Islet of Langerhans (tissue), 1 donor: Measurements from ENCODE around the gene FOXF2.
"Not testable (repeated sequence)": the region's sequence is repeated elsewhere in the genome, so short reads cannot be mapped to it uniquely, and the experiment has no call there.

Experiments
- FAIRE-seq: peaks from one replicate; lab custom pipeline; 2011; peaks lifted over from hg19 to GRCh38; lab: Jason Lieb, UNC

Gene FOXF2

DNA sequence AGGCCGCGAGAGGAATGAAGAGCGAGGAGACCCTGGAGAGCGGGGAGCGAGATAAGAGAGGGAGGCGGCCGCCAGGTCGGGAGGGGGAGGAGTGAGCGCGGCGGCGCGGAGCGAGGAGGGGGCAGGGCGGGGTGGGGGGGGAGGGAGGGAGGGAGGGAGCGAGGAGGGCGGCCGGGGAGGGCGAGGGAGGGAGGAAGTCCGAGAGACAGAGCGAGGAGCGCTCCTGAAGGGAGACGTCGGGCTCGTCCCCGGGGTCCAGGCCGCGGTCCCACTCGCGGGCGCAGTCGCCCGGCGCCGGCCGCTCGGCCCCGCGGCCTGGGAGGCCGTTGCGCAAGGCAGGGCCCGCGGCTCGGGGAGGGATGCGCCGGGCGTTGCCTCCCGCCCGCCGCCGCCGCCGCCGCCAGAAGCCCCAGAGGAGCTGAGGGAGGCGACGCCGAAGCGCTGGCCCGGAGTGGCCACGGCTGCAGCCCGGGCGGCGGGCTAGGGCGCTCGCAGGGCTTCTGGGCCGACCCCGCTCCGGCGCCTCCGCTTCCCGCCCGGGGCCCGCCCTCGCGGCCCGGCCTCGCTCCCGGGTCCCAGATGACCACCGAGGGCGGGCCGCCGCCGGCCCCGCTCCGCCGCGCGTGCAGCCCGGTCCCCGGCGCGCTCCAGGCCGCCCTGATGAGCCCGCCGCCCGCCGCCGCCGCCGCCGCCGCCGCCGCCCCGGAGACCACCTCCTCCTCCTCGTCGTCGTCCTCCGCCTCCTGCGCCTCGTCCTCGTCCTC lies at the start of gene FOXF2:
Gene FOXF2, plus strand, starts transcription at position 208 of the 764 bp plus-strand sequence. Its CDS starts 372 bp downstream, at position 580.
- no peak for FAIRE-seq

- no peak for FAIRE-seq
Measured at GRCh38 chr6:1346101-1346500, 43.3 kb upstream of the FOXF2 start.

DNA sequence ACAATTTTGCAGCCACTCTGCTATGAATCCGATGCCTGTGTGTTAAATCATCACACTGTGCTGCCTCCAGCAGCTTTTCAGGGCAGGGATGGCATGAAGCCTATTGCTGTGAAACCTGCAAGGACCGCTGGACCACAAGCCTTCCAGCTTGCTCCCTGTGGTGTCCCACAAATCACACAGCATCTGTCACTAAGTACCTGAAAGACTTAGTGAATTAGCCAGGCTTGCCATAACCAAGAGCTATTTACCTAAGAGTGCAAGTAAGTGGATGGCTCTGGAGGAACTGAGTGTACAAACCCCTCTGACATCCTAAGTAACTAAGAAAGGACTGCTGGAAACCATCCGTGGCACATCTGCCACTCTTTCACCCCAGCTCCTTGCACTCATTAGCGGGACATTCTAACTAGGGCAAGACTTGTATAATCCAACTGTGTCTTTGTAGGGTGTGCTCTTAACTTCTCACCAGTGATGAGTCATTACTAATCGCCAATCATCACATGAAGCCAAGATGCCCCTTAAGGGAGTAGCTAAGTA lies 42.8 kb upstream of the FOXF2 start:
- FAIRE-seq: no peak

GRCh38 chr6:1347161-1347560 lies 42.2 kb upstream of the FOXF2 start:
- FAIRE-seq: no peak

DNA sequence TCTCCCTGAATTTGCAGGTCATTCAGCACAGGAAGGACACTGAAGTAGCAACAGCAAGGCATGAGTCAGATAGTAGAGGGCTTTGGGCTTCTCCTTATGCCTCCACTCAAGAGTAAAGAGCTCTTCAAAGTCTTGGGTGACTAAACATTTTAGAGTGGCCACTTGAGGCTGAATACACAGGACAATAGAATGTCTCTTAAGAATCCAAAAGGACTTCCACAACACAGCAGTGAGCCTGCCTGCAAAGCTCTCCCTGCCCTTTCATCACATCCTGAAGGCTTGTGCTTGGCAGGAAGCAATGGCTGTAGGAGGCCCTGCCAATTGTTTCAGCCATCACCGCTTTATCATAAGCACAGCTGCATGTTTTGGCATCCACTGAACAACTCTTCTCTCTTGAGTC lies 40.7 kb upstream of the FOXF2 start:
- no peak for FAIRE-seq

DNA sequence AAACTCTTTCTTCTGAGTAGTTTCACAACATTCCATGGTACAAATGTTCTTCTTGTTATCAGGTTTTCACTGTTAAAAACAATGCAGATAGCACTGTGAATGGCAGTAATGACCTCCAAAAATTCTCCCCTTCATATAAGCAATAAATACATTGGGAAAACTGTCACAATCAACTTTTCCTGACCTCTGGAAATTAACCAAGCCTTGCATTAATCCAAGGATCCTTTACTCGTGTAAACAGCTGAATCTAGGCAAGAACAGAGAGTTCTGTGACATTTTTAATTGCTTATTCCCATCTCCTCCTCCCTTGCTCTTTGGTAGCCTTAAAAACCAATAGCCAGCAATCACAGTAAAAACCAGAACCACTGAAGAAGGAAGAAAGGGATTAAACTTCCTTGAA lies 39.7 kb upstream of the FOXF2 start:
- no peak for FAIRE-seq

DNA sequence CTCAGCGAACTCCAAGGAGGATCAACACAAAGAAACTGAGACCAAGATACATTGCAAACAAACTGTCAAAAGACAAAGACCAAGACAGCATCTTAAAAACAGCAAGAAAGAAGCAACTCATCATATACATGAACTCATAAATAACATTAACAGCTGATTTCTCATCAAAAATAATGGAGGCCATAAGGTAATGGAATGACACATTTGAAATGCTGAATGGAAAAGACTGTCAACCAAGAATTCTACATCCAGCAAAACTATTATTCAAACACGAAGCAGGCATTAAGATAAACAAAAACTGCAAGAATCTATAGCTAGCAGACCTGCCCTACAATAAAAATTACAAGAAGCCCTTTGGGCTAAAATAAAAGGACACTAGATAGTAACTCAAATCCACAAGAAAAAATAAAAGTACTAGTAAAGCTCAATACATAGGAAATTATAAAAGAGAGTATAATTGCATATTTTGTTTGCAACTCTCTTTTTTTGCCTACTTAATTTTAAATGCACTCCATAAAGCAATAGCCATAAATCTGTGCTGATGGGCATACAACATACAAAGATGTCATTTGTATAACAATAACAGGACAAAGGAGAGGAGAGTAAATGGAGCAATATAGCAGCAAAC lies 37.9 kb upstream of the FOXF2 start:
- FAIRE-seq: no peak

DNA sequence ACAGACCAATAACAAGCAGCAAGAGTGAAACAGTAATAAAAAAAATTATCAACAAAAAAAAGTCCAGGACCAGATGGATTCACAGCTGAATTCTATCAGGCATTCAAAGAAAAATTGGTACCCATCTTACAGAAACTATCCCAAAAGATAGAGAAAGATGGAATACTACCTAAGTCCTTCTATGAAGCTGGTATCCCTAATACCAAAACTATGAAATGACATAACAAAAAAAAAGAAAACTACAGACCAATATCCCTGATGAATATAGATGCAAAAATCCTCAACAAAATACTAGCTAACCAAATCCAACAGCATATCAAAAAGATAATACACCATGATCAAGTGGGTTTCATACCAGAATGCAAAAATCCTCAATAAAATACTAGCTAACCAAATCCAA lies 34.3 kb upstream of the FOXF2 start:
- not testable (repeated sequence) for FAIRE-seq

GRCh38 chr6:1361717-1362116 lies 27.7 kb upstream of the FOXF2 start:
- FAIRE-seq: not testable (repeated sequence)

GRCh38 chr6:1362643-1363042 lies 26.7 kb upstream of the FOXF2 start:
- no peak for FAIRE-seq

DNA sequence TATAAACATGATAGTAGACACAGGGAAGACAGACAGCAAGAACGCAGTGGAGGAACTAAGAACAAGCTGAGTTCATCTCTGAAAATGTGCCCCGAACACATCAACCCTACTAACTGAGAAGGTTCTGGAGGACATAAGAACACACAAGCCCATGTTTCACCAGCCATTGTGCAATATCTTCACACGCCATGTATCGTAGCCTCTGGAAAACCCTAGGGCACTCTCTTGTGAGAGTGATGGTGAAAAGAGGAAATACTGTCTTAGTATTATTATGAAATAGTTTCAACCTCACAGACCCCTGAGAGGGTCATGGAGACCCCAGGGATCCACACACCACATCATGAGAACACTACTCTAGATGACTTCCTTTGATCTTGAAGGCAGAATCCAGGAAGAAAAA lies 26.1 kb upstream of the FOXF2 start:
- FAIRE-seq: no peak

GRCh38 chr6:1363729-1364572 lies 25.4 kb upstream of the FOXF2 start:
- FAIRE-seq: no peak

- FAIRE-seq: no peak
Measured at GRCh38 chr6:1364791-1365190, 24.6 kb upstream of the FOXF2 start.

GRCh38 chr6:1365686-1366085 lies 23.7 kb upstream of the FOXF2 start:
- no peak for FAIRE-seq

- FAIRE-seq: no peak
Measured at GRCh38 chr6:1367771-1368170, 21.6 kb upstream of the FOXF2 start.

GRCh38 chr6:1368940-1369339 lies 20.4 kb upstream of the FOXF2 start:
- no peak for FAIRE-seq

DNA sequence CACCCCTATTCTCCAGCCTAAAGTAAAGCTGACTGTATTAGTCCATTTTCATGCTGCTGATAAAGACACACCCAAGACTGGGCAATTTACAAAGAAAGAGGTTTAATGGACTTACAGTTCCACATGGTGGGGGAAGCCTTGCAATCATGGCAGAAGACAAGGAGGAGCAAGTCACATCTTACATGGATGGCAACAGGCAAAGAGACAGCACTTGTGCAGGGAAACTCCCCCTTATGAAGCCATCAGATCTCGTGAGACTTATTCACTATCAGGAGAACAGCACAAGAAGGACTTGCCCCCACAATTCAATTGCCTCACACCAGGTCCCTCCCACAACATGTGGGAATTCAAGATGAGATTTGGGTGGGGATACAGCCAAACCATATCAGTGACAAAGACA lies 19.7 kb upstream of the FOXF2 start:
- FAIRE-seq: not testable (repeated sequence)

- FAIRE-seq: no peak
Measured at GRCh38 chr6:1371933-1372332, 17.4 kb upstream of the FOXF2 start.

DNA sequence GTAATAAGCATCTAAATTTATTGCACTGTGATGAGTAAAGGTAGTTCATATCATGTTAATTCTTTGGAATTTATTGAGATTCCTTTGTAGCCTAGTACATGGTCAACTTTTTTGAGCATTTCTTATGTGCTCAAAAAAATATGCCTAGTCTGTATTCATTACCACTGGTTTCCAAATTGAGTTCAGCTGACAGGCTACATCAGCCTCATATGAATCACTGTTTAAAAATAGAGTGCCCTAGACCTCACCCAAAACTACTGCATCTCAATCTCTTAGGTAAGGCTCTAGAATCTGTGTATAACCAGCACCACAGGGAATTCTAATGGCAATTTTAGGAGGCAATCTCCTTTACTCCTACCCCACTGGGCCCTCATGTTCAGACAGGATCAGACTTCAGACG lies 16.7 kb upstream of the FOXF2 start:
- FAIRE-seq: no peak

- FAIRE-seq: no peak
Measured at GRCh38 chr6:1376653-1377052, 12.7 kb upstream of the FOXF2 start.

DNA sequence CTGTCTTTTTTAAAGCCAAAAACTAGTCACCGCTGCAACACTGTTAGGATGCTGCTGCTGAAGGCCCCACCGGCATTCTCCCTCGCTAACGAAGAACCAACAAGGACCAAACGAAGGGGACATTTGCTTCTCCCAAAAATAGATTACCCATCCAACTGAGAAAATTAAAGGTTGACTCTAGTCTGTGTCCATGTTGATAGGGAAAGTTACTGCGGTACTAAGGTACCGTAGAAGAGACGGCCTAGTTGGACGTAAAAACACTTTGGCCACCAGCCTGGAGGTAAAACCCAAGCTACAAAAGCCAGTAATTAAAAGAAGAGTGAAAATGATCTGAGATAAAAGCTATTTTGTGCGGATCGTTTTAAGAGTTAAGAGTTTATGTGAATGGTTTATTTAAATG lies 11.8 kb upstream of the FOXF2 start:
- FAIRE-seq: no peak

DNA sequence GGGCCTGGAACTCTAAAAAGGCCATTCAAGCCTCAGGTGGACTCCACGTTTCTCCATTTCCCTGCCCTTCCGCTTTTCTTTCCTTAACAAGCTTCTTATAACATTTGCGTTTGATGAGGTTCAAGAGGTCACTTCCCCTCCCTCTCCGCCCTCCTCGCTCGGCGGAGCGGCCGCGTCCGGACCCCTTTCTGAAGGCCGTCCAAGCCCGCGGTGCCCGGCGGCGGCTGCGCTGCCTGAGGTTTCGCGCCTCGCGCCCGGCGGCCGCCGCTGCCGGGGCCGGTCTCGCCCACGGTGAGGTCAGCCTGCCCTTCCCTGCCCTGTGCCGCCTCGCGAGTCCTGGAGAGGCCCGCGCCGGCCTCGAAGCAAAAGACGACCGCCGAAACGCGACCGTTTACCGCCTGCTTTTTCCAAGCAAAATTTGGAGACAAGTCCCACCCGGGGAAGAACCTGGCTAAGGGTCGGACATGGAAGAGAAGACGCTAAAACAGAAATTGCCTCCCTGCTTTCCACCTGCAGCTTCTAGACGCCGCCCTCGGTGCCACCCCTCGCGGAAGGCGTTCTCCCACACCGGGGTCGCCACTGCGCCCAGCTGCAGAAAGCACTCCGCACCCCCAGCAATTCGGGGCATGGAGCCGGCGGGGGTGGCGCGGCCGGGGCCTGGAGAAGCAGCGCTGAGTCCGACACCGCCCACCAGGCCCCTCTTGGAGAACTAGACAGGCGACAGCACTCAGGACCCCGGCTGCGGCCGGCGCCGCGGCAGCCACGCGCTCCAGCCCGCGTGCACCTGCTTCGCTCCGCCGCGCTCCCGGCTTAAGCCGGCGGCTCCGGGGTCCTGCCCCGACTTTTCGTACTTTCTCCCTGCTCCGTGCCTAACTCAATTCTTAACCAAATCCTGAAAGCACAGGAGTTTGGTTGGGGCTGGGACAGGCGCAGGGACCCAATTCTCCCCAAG lies 11.0 kb upstream of the FOXF2 start:
- no peak for FAIRE-seq
